D341Med (cell line): Measurements from ENCODE around the gene CROCC2.
A peak's percentile ranks its signal among the peaks of the same experiment; 100 is the strongest.

ENCODE experiments used
- DNase-seq: peaks from one replicate; pipeline ENCODE4 v3.0.0; 2012; ENCODE audit warnings: low spot score

CROCC2 gene

DNA sequence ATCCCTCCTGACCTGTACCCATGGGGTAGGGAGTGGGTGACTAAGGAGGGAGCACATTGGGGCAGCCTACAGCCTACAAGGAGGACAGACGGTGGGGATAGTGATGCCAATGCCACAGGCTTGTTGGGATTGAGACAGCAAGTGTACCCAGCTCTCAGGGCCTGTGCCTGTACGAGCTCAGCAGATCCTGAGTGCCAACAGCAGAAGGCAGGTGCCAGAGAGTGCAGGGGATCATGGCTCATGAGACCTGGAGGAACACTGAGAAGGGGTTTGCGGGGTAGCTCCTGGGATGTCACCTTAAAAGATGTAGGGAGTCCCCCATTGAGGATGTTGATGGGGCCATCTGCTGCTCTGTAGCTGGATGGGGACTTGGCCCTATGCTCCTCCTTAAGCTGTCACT lies 82.0 kb downstream of the CROCC2 start:
- DNase-seq: no peak

GRCh38 chr2:240988571-240989271 lies 82.6 kb downstream of the CROCC2 start:
- DNase-seq: no peak

DNA sequence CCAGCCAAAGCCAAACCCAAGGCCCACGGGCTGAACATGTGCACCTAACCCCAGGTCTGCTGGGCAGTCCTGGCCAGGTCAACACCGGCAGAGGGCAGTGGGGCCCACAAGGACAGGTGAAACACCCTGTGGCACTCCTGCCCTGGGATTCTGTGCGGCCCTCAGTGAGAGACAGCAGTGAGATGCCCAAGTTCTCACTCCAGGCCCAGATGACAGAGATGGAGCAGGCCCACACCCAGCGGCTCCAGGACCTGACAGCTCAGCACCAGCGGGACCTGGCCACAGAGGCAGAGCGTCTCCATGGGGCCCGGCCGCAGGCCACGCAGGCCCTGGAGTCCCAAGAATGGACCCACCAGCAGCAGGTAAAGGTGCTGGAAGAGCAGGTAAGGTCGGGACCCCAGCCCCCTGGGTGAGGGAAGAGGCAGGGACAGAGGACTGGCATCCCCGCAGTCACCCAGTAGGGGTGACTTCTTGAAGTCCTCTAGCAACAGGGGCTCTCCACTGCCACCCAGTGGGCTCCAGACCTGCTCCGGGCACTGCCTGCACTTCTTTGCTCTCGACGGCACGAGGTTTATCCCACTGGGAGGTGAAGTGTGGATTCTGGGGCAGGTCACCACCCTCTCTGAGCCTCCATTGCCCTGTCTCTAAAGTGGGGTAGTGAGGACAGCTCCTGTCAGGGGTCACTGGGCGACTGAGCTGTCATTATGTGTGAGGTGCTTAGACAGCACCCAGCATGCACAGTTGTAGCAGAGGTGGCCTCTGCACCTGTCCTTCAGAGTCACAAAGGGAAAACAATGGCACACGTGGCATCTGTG lies 83.5 kb downstream of the CROCC2 start:
- peak; percentile 72 for DNase-seq

DNA sequence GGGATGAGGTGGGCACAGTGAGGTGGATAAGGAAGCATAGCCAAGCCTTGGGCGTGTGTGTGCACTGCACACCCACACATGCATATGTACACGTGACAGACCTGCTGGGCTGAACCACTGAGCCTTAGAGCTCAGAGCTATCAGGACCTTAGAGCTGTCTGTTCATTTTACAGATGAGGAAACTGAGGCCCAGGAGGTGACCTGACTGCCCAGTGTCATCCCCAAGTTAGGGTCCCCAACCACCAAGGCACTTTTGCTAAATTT lies 84.1 kb downstream of the CROCC2 start:
- DNase-seq: no peak

GRCh38 chr2:240990726-240991377 lies 84.7 kb downstream of the CROCC2 start:
- DNase-seq: no peak

DNA sequence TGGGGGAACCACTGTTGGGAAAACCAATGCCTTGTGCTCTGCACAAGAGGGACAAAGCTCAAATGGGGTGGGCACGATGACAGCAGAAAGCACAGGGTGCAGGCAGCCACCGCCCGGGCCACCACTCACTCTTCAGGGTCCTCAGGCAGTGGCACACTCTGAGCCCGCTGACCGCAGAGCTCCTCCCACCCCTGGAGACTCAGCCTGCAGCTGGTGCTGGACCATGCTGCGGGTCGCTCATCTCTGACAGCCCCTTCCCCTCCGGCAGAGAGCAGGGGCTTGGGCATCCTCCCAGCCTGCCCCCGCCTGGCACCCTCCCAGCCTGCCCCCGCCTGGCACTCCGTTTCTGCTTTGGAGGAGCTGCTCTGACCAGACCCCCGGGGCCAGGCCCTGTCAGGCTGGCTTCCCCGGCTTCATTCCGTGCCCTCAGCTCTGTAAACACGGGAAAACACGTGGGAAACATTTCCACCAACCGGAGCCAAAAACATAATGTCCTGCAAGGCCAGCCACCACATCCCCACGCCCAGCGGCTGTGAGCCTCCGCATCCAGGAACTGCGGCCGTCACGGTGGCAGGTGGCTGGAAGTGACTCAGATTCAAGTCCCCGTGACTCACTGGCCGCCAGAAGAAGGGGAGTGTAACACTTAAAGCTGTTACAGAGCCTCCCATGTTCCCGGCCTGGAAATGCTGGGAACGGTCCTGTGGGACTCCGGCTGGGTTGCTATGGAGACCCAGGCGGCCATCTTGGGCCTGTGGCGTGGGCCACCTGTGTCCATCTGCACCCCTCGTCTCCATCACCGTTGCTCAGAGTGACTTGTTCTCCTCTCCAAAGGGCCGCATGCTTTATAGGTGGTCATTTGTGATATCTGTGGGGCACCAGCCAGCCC lies 85.5 kb downstream of the CROCC2 start:
- no peak for DNase-seq

DNA sequence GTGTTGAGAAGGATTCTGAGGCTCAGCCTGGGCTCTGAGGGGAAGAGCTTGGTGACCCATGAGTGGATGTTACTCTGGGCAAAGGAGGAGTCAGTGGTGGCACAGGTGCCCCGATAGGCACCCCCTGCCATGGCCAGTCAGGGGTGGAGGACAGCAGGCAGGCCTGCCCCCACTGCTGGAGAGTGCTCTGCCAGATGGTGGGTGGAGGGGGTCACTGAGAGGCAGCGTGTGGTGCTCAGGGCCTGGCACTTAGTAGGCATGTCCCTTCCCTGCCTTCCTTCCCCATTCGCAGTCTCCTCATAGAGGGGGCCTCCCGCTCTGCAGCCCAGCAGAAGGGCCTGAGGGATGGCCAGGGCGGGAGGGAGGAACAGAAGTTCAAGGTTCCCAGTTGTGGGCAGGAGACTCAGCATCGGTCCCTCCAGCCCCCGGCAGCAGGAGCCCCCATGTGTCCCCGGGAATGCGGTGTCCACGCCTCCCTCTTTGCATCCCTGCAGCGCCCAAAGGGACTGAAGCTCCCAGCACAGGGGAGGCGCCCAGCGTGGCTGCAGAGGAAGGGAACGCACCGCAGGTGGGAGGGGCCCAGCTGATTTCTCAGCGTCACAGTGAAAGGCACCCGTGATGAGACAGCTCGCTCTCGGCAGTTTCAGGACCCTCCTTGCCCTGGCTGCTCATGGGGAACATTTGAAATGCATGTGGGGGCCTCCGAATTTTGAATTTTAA lies 86.6 kb downstream of the CROCC2 start:
- DNase-seq: no peak

DNA sequence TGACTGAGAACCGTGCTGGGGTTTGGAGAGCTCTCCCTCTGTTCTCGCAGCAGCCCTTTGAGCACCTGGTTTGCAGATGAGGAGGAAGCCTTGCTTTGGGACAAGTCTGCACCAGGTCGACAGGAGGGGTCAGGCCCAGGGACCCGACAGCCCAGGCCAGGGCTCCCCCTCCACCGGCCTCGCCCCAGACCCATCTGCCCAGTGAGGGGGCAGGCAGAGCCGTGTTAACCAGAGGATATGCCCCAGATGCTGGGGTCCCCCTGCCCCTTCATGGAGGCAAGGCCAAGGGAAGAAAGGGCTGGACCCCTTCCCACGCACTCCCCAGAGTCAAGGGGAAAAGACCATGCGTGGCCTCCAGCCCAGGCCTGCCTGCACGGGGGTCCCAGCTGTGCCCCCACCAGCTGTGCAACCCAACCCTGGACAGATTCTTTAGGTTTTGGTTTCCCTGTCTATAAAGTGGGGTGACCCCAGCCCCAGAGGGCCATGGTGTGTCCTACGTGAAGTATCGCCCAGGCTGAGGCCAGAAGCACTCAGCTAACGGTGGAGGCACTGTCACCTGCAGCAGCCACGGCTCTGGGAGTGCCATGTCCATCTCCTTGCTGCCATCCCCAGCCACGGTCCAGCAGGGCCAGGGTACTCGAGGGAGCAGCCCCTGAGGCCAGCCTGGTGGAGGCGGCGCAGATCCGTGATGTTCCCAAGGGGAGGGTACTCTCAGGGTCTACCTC lies 87.5 kb downstream of the CROCC2 start:
- no peak for DNase-seq

- no peak for DNase-seq
Measured at GRCh38 chr2:240994171-240994896, 88.2 kb downstream of the CROCC2 start.

DNA sequence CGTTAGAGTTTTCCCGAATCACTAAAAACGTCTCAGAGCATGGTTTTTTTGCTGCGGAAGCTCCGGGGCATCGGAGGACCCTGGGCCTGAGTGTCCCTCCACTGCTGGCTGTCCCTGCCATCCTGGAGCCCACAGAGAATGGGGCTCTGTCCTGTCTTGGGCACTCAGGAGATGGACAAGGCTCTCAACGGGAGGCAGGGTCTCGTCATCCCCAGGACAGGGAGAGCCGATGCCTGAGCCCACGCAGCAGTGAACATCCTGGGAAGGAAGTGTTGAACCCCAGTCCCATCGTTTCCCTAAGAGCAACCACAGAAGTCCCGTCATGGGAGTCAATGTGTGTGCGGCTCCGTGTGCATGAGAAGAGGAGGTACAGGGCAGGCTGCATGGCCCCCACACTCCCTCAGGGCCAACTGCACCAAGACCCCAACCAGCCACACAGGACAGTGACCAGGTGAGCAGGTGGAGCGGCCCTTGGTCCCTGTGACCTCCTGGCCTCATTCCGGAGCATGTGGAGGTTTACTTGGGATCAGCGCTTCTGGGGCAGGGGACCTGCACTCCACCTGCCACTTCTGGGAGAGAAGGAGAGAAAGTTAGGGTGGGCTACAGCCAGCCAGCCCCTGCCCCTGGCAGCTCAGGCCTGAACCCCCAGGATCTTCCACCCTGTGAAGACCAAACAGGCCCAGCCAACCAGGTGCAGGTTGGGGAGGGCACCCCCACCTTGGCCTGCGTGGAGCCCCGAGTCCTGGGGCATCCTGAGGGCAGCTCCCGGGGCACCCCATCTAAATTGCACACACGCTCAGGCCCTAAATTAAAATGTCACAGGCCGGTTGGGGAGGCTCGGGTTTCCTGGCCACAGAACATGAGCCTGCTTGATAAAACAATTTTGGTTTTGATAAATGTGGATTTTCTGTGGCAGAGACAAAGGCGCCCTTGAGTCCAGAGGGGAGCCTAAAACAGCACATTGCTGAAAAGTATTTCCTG lies 89.2 kb downstream of the CROCC2 start:
- no peak for DNase-seq

GRCh38 chr2:240996161-240996833 lies 90.2 kb downstream of the CROCC2 start:
- DNase-seq: no peak

DNA sequence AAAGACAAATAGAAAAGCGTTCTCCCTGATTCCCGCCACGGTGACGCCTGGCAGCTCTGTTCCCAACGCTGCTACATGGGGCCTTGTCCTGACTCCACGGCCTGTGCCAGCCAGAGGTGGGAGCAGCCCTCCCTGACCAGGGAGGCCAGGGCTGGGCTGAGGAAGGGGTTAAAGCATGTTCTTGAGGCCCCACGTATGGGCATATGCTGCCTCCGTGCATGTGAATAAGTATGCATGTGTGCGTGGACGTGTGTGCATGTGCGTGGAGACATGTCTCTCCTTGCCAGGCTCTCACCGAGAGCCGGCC lies 90.7 kb downstream of the CROCC2 start:
- no peak for DNase-seq

DNA sequence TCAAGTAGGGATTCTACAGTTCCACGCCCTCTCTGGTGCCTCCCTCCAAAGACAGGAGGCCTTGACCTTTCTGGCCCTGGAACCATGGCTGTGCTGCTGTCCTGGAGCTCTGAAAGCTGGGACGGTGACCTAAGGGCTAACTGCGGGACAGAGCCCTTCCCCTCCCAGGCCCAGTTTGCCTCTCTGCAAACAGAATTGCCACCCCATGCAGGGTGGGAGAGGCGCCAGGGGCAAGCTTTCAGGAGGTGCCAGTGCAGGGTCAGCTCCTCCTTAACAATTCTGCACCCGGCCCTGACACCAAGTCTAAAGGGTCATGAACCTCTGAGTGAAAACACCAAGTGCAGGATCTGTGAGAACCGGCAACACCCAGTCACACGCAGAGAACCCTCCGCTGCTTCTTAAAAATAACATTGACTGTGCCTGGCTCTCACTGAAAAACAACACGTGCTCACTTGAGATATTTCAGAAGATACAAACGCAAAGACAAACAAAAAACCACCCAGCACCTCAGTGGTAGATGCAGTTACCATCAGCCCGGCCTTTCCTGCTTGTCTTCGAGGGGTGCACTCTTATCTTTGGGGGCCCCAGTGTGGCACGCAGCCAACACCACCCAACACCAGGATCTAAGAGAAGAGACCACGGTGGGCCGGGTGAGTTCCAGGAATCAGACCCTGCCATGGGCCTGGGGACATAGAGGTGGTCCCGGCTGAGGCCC lies 91.2 kb downstream of the CROCC2 start:
- no peak for DNase-seq

- DNase-seq: peak; percentile 83
Measured at GRCh38 chr2:240997856-240998705, 91.9 kb downstream of the CROCC2 start, which contains the start of gene SNED1. TSS of gene SNED1 (plus strand) at chr2:240998618. CDS start at chr2:240998838, 220 bp downstream.

- DNase-seq: no peak
Measured at GRCh38 chr2:240998706-240998994, 92.5 kb downstream of the CROCC2 start.

GRCh38 chr2:240998995-240999791 lies 93.1 kb downstream of the CROCC2 start:
- no peak for DNase-seq
